Endothelial cell of umbilical vein (primary cell): ENCODE data around the gene LAMB4. TPM values are rescaled to one million over a fixed set of nuclear protein-coding genes. Genes with fewer than 3 reads are reported as not detected.

Experiments used
- BruUV-seq: library from RNA; stranded (reverse); fragments of 400-500 nt; replicated peaks from 2 replicates; lab custom pipeline; 2021; lab: Mats Ljungman, UMichigan
- CTCF ChIA-PET: fragments of 300-600, 350-600 bp; sonication (Branson Sonifier 250); formaldehyde crosslinking; loops from one replicate; lab custom pipeline; 2021; ENCODE audit warnings: antibody characterized with exemption, inconsistent platforms; lab: Charles Lee
- POLR2A ChIA-PET: fragments of 300-600, 350-600 bp; sonication (Branson Sonifier 250); formaldehyde crosslinking; loops from one replicate; lab custom pipeline; 2021; ENCODE audit warnings: antibody characterized with exemption, inconsistent platforms; lab: Charles Lee
- DNase-seq: peaks from one replicate; pipeline ENCODE4 v3.0.0-alpha.2; 2011; ENCODE audit warnings: low read depth, low spot score
- FAIRE-seq: peaks from 2 replicates; lab custom pipeline; 2011; peaks lifted over from hg19 to GRCh38; lab: Jason Lieb, UNC
- H2AFZ ChIP-seq: 2 replicates; pipeline ENCODE4 v1.6.0; 2012; ENCODE audit warnings: low read depth, low read length, control low read depth, inconsistent platforms
- H3K27ac ChIP-seq: 2 replicates; pipeline ENCODE4 v1.5.1; 2011; ENCODE audit warnings: low read depth, mild to moderate bottlenecking, control low read depth, low read length, moderate library complexity; ENCODE audit not compliant: insufficient read depth
- H3K27me3 ChIP-seq, 2 experiments: 2 replicates each; pipeline versions ENCODE4 v1.6.0 to v1.6.1; 2011; ENCODE audit warnings: low read length in 2 of 2, mixed read lengths in 1 of 2; ENCODE audit not compliant: control insufficient read depth in 2 of 2, insufficient read depth in 2 of 2
- H3K36me3 ChIP-seq, 2 experiments: 2 replicates in 1 of 2; 3 replicates in 1 of 2; pipeline ENCODE4 v1.5.1; 2011; ENCODE audit warnings: low read length in 2 of 2, mild to moderate bottlenecking in 1 of 2, moderate library complexity in 1 of 2; ENCODE audit not compliant: control insufficient read depth in 2 of 2, insufficient read depth in 2 of 2; ENCODE audit errors: extremely low read depth in 1 of 2
- H3K4me1 ChIP-seq: 3 replicates; pipeline ENCODE4 v1.5.1; 2011; ENCODE audit warnings: mild to moderate bottlenecking, low read length; ENCODE audit not compliant: control insufficient read depth, insufficient read depth; ENCODE audit errors: extremely low read depth
- H3K4me2 ChIP-seq: 2 replicates; pipeline ENCODE4 v1.6.1; 2011; ENCODE audit warnings: low read length, control low read depth, mixed read lengths; ENCODE audit not compliant: insufficient read depth
- H3K4me3 ChIP-seq, 3 experiments: fragments of 200-600 bp in 1 of 3; sonication (generic), shearing (Covaris generic) in 1 of 3; replicated peaks in 1 of 3; 2 replicates each; pipeline ENCODE4 v1.5.1; 2011 to 2016; ENCODE audit warnings: control low read depth in 3 of 3, low read length in 3 of 3, mild to moderate bottlenecking in 2 of 3, inconsistent platforms in 1 of 3, low read depth in 1 of 3, moderate library complexity in 1 of 3; ENCODE audit not compliant: insufficient read depth in 1 of 3
- H3K79me2 ChIP-seq: 2 replicates; pipeline ENCODE4 v1.6.0; 2012; ENCODE audit warnings: low read length, inconsistent platforms; ENCODE audit not compliant: control insufficient read depth, insufficient read depth
- H3K9ac ChIP-seq: replicated peaks from 2 replicates; pipeline ENCODE3; 2011; ENCODE audit warnings: low read length, control low read depth; ENCODE audit not compliant: insufficient read depth; ENCODE audit errors: extremely low read depth
- H3K9me1 ChIP-seq: replicated peaks from 3 replicates; pipeline ENCODE4 v1.6.0; 2011; ENCODE audit warnings: mild to moderate bottlenecking, low read length; ENCODE audit not compliant: control insufficient read depth, insufficient read depth; ENCODE audit errors: extremely low read depth
- H3K9me3 ChIP-seq: replicated peaks from 2 replicates; pipeline ENCODE4 v1.5.1; 2012; ENCODE audit warnings: low read length, inconsistent platforms; ENCODE audit not compliant: control insufficient read depth, insufficient read depth
- H4K20me1 ChIP-seq: replicated peaks from 2 replicates; pipeline ENCODE3; 2011; ENCODE audit warnings: mild to moderate bottlenecking, low read length; ENCODE audit not compliant: control insufficient read depth, insufficient read depth; ENCODE audit errors: extremely low read depth
- EZH2 ChIP-seq: IDR thresholded peaks from 2 replicates; pipeline ENCODE4 v1.6.1; 2012; ENCODE audit warnings: borderline replicate concordance, low read depth, mild to moderate bottlenecking, moderate library complexity, low read length, inconsistent platforms; ENCODE audit not compliant: severe bottlenecking
- FOS ChIP-seq: IDR thresholded peaks from 2 replicates; pipeline ENCODE4 v1.6.1; 2011; ENCODE audit warnings: mild to moderate bottlenecking, low read length, moderate library complexity, borderline replicate concordance; ENCODE audit not compliant: insufficient read depth
- GATA2 ChIP-seq: IDR thresholded peaks from 2 replicates; pipeline ENCODE4 v1.7.0; 2011; ENCODE audit warnings: low read depth, mild to moderate bottlenecking, moderate library complexity, mixed read lengths, low read length; ENCODE audit not compliant: insufficient read length, insufficient read depth
- JUN ChIP-seq: IDR thresholded peaks from 2 replicates; pipeline ENCODE4 v1.6.1; 2011; ENCODE audit warnings: borderline replicate concordance, low read depth; ENCODE audit not compliant: insufficient read length, insufficient read depth
- MYC ChIP-seq: IDR thresholded peaks from one replicate; pipeline ENCODE4 v1.6.1; 2011; ENCODE audit warnings: mild to moderate bottlenecking, low read depth, low read length
- POLR2A ChIP-seq: IDR thresholded peaks from 2 replicates; pipeline ENCODE4 v1.6.1; 2012; ENCODE audit warnings: low read depth, mild to moderate bottlenecking, control low read depth, low read length
- POLR2AphosphoS5 ChIP-seq: IDR thresholded peaks from 2 replicates; pipeline ENCODE4 v1.6.1; 2012; ENCODE audit warnings: low read depth, mild to moderate bottlenecking, control low read depth, low read length, moderate library complexity; ENCODE audit not compliant: insufficient read depth
- dilution Hi-C: fragments of 300-500 bp; cut with MboI; formaldehyde crosslinking; loops from one replicate; pipeline ENCODE4 v1.15.0; 2019; ENCODE audit warnings: low sequenced_read_pairs; ENCODE audit not compliant: extremely low pct_ligation_motif_present
- intact Hi-C: fragments of 100-400 bp; cut with micrococcal nuclease; formaldehyde crosslinking; loops from one replicate; pipeline ENCODE4 v1.10.0; 2022
- polyA plus RNA-seq, 4 experiments: library from polyadenylated mRNA; depleted of rRNA in 3 of 4; stranded (reverse) in 3 of 4; unstranded in 1 of 4; fragments of >200 nt; gene quantifications; 2 replicates each; pipeline versions ENCODE4 v1.2.1 to v1.2.3, GENCODE V29; 2011 to 2012; ENCODE audit warnings: missing spikeins in 1 of 4
- total RNA-seq: library from RNA; stranded (reverse); gene quantifications from 2 replicates; pipeline ENCODE4 v1.2.3, GENCODE V29; 2021
- TF ChIP-seq, protein P1 (sequence below): IDR thresholded peaks from 2 replicates; pipeline ENCODE4 v1.6.1; 2011; ENCODE audit not compliant: insufficient read depth, insufficient read length
- TF ChIP-seq, protein P2 (sequence below), 2 donors: IDR thresholded peaks; 1 replicate in 1 of 2; 2 replicates in 1 of 2; pipeline ENCODE4 v1.5.1; 2011; ENCODE audit warnings: low read length in 2 of 2, mild to moderate bottlenecking in 2 of 2, moderate library complexity in 2 of 2, control low read depth in 1 of 2, inconsistent platforms in 1 of 2, low read depth in 1 of 2; ENCODE audit not compliant: insufficient read depth in 1 of 2; ENCODE audit errors: extremely low read depth in 1 of 2

LAMB4 gene
- total and polyA plus RNA-seq, 2 donors (not counting 3 experiments of a cell fraction or from before 2014, with no cell fraction given): 0.15 to 0.20 TPM

DNA sequence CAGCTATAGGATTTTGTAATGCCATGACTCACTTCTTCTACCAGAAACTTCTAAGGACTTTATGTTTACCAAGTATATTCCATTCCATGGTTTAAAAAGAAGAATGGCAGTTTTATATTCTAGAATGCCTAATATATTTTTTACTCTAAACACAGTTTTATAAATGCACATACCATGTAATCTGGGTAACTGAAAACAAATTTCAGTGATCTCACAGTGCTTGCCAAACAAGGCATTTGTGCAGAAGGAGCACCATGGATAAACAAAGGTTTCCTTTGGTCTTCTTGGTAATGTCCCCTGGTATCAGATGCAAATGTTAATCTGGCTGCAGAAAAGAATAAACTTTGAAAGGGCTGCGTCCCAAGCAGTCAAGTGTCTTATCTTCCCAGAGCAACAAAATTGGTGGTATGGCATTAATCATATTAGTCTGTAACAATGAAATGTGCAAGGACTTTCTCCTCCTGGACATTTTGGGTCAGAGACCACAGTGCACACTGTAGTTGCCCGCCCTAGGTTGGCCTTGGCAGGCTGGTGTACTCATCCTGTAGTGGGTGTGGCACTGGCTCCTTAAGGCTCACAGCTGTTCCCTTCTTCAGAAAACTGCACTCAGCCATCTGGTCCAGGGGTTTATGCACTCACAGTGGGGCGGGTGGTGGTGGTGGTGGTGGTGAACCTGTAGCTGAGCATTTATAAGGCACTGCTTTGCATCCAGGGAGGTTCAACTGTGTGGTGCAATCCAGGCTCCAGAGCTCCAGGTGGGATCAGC, 56.7 kb downstream of the LAMB4 start:
- H3K4me2 ChIP-seq: no peak overlapping the region
- peaks cover 7% of the 10 kb centered on the region for H3K4me1 ChIP-seq
- H3K9me1 ChIP-seq: no peaks in the 10 kb centered on the region
- H3K4me3 ChIP-seq: no peak overlapping the region
- intact Hi-C loops: no loop called here
- no peak overlapping the region for H3K27ac ChIP-seq
- POLR2A ChIA-PET: no interaction called here
- BruUV-seq: no TSS peak
- dilution Hi-C loops: no loop called here
- H3K9me3 ChIP-seq: no peaks in the 10 kb centered on the region
- H3K9ac ChIP-seq: no peak overlapping the region
- H4K20me1 ChIP-seq: no peaks in the 10 kb centered on the region
- no peak overlapping the region for H2AFZ ChIP-seq
- DNase-seq: no peak
- TF ChIP-seq, protein P1, sequence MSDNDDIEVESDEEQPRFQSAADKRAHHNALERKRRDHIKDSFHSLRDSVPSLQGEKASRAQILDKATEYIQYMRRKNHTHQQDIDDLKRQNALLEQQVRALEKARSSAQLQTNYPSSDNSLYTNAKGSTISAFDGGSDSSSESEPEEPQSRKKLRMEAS: no peak
- no peak for TF ChIP-seq FOS
- no peak for TF ChIP-seq JUN
- TF ChIP-seq GATA2: no peak
- no peak for TF ChIP-seq POLR2AphosphoS5
- TF ChIP-seq POLR2A: no peak
- TF ChIP-seq, protein P2, sequence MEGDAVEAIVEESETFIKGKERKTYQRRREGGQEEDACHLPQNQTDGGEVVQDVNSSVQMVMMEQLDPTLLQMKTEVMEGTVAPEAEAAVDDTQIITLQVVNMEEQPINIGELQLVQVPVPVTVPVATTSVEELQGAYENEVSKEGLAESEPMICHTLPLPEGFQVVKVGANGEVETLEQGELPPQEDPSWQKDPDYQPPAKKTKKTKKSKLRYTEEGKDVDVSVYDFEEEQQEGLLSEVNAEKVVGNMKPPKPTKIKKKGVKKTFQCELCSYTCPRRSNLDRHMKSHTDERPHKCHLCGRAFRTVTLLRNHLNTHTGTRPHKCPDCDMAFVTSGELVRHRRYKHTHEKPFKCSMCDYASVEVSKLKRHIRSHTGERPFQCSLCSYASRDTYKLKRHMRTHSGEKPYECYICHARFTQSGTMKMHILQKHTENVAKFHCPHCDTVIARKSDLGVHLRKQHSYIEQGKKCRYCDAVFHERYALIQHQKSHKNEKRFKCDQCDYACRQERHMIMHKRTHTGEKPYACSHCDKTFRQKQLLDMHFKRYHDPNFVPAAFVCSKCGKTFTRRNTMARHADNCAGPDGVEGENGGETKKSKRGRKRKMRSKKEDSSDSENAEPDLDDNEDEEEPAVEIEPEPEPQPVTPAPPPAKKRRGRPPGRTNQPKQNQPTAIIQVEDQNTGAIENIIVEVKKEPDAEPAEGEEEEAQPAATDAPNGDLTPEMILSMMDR (IDR thresholded peaks at IDR 0.05; ENCODE audit: extremely low read depth in 1 of 2, insufficient read depth in 1 of 2, low read depth in 1 of 2, low read length in 2 of 2): no peak
- no peak for TF ChIP-seq EZH2
- no peak for TF ChIP-seq MYC
- H3K36me3 ChIP-seq: no peaks in the 10 kb centered on the region
- no peaks in the 10 kb centered on the region for H3K79me2 ChIP-seq
- no peaks in the 10 kb centered on the region for H3K27me3 ChIP-seq
- CTCF ChIA-PET: interaction anchor here (1.2 kb wide), 1 partner anchor 72 kb away, joined by 3 read pairs; no protein-coding TSS in a partner anchor
- no peak for FAIRE-seq
